ENCODE data around the gene FAM193B. TPM values are rescaled to one million over a fixed set of nuclear protein-coding genes. Genes with fewer than 3 reads are reported as not detected.

Gene FAM193B
- total and polyA plus RNA-seq, 2 of the 13 experiments (the other 11 are each of a cell fraction or from before 2014, with no cell fraction given) = 21.2 to 40.9 TPM

- TF ChIP-seq ZNF567 (CRISPR knock-in tag; IDR thresholded peaks at IDR 0.05; ENCODE audit: borderline replicate concordance) = no peak
Measured at GRCh38 chr5:177538876-177539275, 15.5 kb downstream of the FAM193B start (continued).

GRCh38 chr5:177537389-177538361 is 16.7 kb downstream of the FAM193B start:
- H3K4me1 ChIP-seq (ENCODE audit: insufficient read depth, low read length) = no peaks in the 10 kb centered on the region
- peaks cover 19% of the 10 kb centered on the region for H3K79me2 ChIP-seq (ENCODE audit: insufficient read depth, low read length)
- no peak for TF ChIP-seq ZNF570 (CRISPR knock-in tag; IDR thresholded peaks at IDR 0.05; ENCODE audit: borderline replicate concordance)
- no peak for TF ChIP-seq ZSCAN29 (CRISPR knock-in tag; conservative IDR thresholded peaks at IDR 0.05)
- TF ChIP-seq TRAFD1 (CRISPR knock-in tag; IDR thresholded peaks at IDR 0.05; ENCODE audit: borderline replicate concordance) = no peak
- no peak for TF ChIP-seq STAT6 (CRISPR knock-in tag; IDR thresholded peaks at IDR 0.05; ENCODE audit: borderline replicate concordance)
- TF ChIP-seq ZBTB2 (CRISPR knock-in tag; IDR thresholded peaks at IDR 0.05; ENCODE audit: low read depth) = no peak
- TF ChIP-seq U2AF1 (optimal IDR thresholded peaks at IDR 0.05; ENCODE audit: low read depth, low read length) = no peak
- TF ChIP-seq ZNF552 (CRISPR knock-in tag; IDR thresholded peaks at IDR 0.05; ENCODE audit: borderline replicate concordance) = no peak
- no peak for TF ChIP-seq FOXA3 (CRISPR knock-in tag; IDR thresholded peaks at IDR 0.05)
- TF ChIP-seq MAFF (IDR thresholded peaks at IDR 0.05; ENCODE audit: low read depth, low read length) = no peak
- no peak for TF ChIP-seq HNRNPL (IDR thresholded peaks at IDR 0.05; ENCODE audit: low read depth, low read length)
- H3K27ac ChIP-seq (ENCODE audit: extremely low read length, insufficient read depth, low read length) = no peak overlapping the region
- DNase-seq (ENCODE audit: low spot score) (no peak), FAIRE-seq (no peak), ATAC-seq (no peak)
- H3K36me3 ChIP-seq (replicated peaks in 1 of 2; ENCODE audit: control insufficient read depth in 1 of 2, insufficient read depth in 2 of 2, low read length in 2 of 2) = peaks cover 33 to 77% of the 10 kb centered on the region in 2 experiments
- no peaks in the 10 kb centered on the region for H3K9me3 ChIP-seq (ENCODE audit: low read length)
- peaks cover 5% of the 10 kb centered on the region; the same call in 1 of the 2 replicates for H4K20me1 ChIP-seq (ENCODE audit: insufficient read depth, low read length)
- in situ Hi-C loops (cut with HindIII; ENCODE audit: extremely low pct_ligation_motif_present, low pct_unique_long_range_greater_than_20kb) = no loop called here
- ChIA-PET CTCF (ENCODE audit: low intra/inter-chr PET ratio, low total read pairs) (no interaction called here), POLR2A (no interaction called here)
- BruUV-seq (replicated peaks) = no TSS peak
- H2AFZ ChIP-seq (ENCODE audit: low read length) = no peak overlapping the region
- H3K27me3 ChIP-seq (ENCODE audit: control insufficient read depth in 1 of 2, insufficient read depth in 2 of 2, low read length in 2 of 2) = no peaks in the 10 kb centered on the region
- intact Hi-C loops (cut with micrococcal nuclease; ENCODE audit: unreplicated experiment) = no loop called here
- 84% methylated on average over 15 of the region's 15 CpGs for WGBS (ENCODE audit: low lambda C conversion rate)
- no peak overlapping the region for H3K4me2 ChIP-seq (ENCODE audit: low read depth, low read length)
- no peak overlapping the region for H3K9ac ChIP-seq (ENCODE audit: insufficient read depth, low read depth, low read length)
- H3K4me3 ChIP-seq (replicated peaks in 1 of 3; ENCODE audit: insufficient read depth in 1 of 3, low read depth in 2 of 3, low read length in 3 of 3) = no peak overlapping the region
